HK-2 (cell line): ENCODE measurements around the gene KIF26B.
A peak's percentile ranks its signal among the peaks of the same experiment; 100 is the strongest.
"Not testable (repeated sequence)": the region's sequence is repeated elsewhere in the genome, so short reads cannot be mapped to it uniquely, and the experiment has no call there.

ENCODE experiments used
- DNase-seq: peaks from one replicate; pipeline ENCODE4 v3.0.0-alpha.2; 2018; ENCODE audit not compliant: unreplicated experiment

The KIF26B gene

GRCh38 chr1:245323765-245324164 lies 169.0 kb downstream of the KIF26B start:
- DNase-seq: not testable (repeated sequence)

GRCh38 chr1:245325922-245326795 lies 171.4 kb downstream of the KIF26B start:
- no peak for DNase-seq

- DNase-seq: no peak
Observed at GRCh38 chr1:245327360-245327759, 172.6 kb downstream of the KIF26B start.

GRCh38 chr1:245327842-245328241 lies 173.1 kb downstream of the KIF26B start:
- DNase-seq: no peak

DNA sequence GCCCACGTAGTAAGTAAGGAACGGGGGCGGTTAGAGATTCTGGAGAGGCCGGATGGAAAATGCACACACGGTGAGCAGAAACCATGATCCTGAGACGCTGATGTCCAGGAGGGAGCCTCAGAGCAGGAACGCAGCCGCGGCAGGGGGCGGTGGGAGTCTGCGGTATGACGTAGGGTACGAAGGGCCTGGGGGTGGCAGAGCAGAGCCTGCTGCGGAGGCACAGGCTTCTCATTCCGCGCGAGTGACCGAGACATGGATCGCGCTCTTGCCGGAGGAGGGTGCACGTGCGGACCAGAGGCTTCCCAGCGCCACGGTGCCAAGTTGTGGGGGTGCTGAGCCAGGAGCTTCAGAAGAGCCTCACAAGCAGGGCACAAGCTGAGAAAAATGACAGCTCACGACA lies 176.2 kb downstream of the KIF26B start:
- DNase-seq: no peak

DNA sequence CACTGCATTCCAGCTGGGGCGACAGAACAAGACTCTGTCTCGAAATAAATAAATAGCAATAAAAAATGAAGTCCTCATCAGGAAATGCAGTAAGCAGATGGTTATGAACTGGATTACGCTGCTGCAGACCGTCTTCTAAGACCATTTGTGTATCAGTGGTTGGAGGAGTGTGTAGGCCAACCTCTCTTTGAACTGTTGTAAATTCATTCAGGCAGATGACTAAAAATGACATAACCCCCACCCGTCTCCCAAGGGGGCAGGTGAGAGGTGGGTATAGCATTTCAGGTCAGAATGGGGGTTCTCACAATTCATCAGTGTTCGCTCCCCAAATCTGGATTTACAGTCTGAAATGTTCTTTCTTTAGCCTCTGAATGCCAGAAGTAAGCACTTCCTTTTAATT lies 177.3 kb downstream of the KIF26B start:
- DNase-seq: no peak

- DNase-seq: peak; percentile 63
Observed at GRCh38 chr1:245332513-245332912, 177.7 kb downstream of the KIF26B start.

DNA sequence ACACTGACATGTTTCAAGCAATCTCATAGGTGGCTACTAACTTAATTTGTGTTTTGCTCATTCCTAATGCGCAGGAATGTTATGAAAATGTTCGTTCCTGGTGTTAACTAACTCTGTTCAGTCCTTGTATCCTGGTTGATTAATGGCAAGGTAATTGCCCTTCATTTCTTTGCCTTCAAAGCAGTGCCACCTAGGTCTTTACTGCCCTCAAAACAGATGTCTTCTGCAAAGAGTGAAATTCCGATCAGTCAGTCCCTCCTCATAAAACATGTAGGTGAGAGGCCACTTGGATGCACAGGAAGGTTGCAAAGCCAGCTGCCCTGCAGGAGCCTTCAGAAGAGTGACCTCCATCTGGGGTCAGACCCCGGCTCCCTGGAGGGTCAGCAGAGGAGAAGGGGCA lies 179.4 kb downstream of the KIF26B start:
- DNase-seq: no peak

GRCh38 chr1:245334827-245335490 lies 180.2 kb downstream of the KIF26B start:
- DNase-seq: no peak

DNA sequence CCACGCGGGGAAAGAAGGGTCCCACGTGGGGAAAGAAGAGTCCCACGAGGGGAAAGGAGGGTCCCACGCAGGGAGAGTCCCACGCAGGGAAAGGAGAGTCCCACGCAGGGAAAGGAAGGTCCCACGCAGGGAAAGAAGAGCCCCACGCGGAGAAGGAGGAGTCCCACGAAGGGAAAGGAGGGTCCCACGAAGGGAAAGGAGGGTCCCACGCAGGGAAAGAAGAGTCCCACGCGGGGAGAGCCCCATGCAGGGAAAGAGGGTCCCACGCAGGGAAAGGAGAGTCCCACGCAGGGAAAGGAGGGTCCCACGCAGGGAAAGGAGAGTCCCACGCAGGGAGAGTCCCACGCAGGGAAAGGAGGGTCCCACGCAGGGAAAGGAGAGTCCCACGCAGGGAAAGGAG lies 180.9 kb downstream of the KIF26B start:
- not testable (repeated sequence) for DNase-seq

DNA sequence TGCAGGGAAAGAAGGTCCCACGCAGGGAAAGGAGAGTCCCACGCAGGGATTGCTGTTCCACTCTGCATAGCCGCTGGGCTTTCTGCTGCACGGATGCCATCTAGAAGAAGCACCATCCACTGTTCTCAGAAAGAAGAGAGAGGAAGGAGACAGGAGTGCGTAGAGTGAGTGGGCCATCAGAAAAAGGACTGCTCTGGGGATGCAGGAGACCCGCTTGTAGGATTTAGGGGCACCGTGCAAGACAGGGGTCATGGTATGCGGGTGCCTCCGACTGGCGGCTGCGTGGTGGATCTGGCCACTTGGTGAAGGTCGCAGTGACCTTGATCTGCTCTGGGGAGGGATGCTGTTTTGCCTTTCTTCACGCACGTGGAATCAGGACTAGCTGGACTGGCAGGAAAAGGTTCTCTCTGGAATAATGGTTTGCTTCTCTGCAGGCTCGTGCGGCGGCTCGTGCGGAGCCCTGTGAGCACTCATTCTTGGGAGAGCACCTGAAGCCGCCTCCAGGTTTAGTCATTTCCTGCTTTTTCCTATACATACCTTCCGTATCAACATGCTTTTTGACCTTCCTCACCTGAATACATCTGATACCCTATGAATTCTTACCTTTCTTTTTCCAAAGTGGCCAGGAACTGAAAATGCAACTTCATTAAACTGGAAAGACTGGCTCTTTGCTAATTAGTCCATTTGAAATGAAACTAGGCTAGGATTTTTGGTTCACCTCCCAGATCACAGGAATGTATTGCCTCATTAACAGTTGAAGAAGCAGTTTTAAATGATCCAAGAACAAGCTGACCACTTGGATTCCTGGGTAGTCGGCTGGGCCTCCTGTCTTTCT lies 181.6 kb downstream of the KIF26B start:
- DNase-seq: no peak

- DNase-seq: not testable (repeated sequence)
Observed at GRCh38 chr1:245336984-245337355, 182.2 kb downstream of the KIF26B start.

- no peak for DNase-seq
Observed at GRCh38 chr1:245337829-245338484, 183.2 kb downstream of the KIF26B start.

DNA sequence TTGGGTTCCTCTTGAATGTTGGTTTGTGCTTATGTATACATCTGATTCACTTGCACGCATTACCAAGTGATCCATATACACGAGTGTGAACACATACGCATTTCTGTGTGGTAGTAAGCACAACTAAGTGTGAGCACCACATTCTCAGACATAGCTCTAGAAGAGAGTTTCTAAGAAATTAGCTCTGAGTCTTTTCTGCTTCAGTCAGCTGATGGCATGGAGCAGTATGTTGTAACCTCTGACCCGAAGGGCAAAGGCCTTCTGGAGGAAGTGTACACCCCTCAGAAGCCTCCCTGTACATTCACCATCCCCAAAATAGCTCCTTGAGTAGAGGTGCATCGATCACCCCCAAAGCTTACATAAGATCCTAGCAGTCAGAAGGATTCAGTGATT lies 183.7 kb downstream of the KIF26B start:
- no peak for DNase-seq

GRCh38 chr1:245341743-245342142 lies 187.0 kb downstream of the KIF26B start:
- no peak for DNase-seq

GRCh38 chr1:245345191-245345884 lies 190.6 kb downstream of the KIF26B start:
- DNase-seq: no peak

- no peak for DNase-seq
Observed at GRCh38 chr1:245348626-245349025, 193.8 kb downstream of the KIF26B start.

DNA sequence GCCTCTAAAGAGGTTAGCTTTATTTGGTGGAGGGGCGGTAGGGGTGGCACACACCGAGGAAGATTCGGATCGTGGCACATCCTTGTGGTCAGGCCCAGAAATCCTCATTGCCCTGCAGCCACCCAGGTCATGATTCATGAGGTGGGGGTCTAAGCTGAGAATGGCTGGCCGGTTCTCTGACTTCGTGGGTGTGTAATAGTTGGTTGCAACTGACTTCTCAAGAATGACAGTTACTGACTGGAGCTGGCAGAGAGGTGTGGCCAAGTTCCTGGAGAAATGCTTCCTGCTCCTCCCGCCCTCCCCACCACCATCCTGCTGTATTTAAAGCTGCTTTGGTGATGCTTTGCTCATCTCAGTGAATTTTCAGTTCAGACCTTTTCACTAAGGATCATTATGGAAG lies 198.6 kb downstream of the KIF26B start:
- peak; percentile 40 for DNase-seq

- DNase-seq: no peak
Observed at GRCh38 chr1:245353915-245354775, 199.4 kb downstream of the KIF26B start.
